H7 (cell line): Measurements from ENCODE around the gene IMPACT. TPM values are rescaled to one million over a fixed set of nuclear protein-coding genes. Genes with fewer than 3 reads are reported as not detected.

ENCODE experiments used
- DNase-seq: peaks from one replicate; pipeline ENCODE4 v3.0.0; 2012
- H3K27me3 ChIP-seq: 2 replicates; pipeline ENCODE4 v1.6.0; 2011; ENCODE audit warnings: mild to moderate bottlenecking, low read length; ENCODE audit not compliant: control insufficient read depth, insufficient read depth
- H3K36me3 ChIP-seq: replicated peaks from 2 replicates; pipeline ENCODE4 v1.5.1; 2011; ENCODE audit warnings: low read length; ENCODE audit not compliant: control insufficient read depth, insufficient read depth
- H3K4me3 ChIP-seq: 2 replicates; pipeline ENCODE4 v1.5.1; 2011; ENCODE audit warnings: low read depth, mild to moderate bottlenecking, control low read depth, low read length, moderate library complexity; ENCODE audit not compliant: insufficient read depth
- total RNA-seq: library from RNA; depleted of rRNA; stranded (reverse); fragments of >200 nt; shearing (Covaris generic); gene quantifications from 2 replicates; pipeline ENCODE4 v1.2.3, GENCODE V29; 2014; rRNA removed

Gene IMPACT, protein sequence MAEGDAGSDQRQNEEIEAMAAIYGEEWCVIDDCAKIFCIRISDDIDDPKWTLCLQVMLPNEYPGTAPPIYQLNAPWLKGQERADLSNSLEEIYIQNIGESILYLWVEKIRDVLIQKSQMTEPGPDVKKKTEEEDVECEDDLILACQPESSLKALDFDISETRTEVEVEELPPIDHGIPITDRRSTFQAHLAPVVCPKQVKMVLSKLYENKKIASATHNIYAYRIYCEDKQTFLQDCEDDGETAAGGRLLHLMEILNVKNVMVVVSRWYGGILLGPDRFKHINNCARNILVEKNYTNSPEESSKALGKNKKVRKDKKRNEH
- 27.8 and 41.8 TPM in 2 replicates for total RNA-seq

DNA sequence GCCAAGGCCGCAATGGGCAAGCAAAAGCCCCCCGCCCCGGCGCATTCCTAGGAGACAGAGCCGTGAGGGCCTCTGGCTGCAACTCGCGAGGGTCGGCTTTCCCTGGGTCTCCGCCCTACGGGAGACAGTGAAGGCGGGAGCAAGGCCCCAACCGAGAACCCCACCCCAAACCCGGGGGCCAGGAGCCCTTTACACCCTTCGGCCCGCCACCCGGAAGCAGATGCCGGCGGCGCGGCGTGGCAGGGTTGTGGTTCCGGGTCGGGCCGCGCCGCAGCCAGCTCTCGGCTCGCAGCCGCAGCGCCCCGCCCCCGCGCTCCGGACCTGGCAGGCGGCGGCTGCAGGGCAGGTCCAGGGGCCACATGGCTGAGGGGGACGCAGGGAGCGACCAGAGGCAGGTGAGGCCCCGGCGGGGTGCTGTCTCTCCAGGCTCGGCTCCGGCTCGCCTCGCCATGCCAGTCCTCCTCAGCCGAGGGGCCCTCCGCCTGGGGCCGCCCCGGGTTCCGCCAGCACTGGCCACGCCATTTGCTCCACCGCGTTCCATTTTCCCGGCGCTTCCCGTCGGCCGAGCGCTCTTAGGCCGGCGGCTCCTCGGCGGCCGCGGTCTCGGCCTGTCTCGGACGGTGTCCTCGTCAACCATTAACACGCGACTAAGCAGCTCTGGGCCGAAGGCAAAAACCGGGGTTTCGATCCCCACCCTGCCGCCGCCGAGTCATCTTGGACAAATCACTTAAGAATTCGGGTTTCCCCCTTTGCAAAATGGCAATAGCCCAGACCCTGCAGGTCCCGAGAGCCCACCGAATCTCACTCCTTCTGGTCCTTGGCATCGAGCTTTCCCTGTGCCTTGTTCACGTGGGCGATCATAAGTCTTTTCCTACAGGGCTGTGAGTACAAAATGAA is at the start of gene IMPACT:
Gene IMPACT (plus strand): TSS at position 273 of the 897 bp plus-strand sequence. CDS start 87 bp downstream, at position 360.
- DNase-seq: peak; percentile 95
- peak within 1 kb of the TSS; percentile 90 for H3K4me3 ChIP-seq
- peaks cover 5% of the 10 kb centered on the region for H3K36me3 ChIP-seq
- no peaks in the 10 kb centered on the region for H3K27me3 ChIP-seq

DNA sequence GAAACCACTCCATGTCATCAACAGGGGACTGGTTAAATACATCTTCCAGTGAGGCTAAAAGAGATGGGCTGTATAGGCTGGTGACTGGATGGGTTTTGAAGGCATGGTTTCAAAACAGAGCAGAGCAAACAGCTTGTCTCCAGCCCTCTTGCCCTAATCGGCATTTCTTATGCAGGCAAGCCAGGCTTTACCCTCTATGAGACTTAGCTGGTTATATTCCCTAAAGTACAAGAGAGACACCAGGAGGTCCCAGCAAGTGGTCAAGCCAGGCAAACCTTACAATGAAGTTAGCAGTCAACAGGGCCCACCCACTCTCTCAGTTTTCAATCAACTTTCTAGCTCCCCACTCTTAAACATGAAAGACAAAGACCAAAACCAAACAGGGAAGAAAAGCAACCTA is 47.9 kb upstream of the IMPACT start:
- Histone ChIP-seq H3K4me3 (no peak overlapping the region), H3K36me3 (peaks cover 1% of the 10 kb centered on the region), H3K27me3 (no peaks in the 10 kb centered on the region)
- peak; percentile 69 for DNase-seq

DNA sequence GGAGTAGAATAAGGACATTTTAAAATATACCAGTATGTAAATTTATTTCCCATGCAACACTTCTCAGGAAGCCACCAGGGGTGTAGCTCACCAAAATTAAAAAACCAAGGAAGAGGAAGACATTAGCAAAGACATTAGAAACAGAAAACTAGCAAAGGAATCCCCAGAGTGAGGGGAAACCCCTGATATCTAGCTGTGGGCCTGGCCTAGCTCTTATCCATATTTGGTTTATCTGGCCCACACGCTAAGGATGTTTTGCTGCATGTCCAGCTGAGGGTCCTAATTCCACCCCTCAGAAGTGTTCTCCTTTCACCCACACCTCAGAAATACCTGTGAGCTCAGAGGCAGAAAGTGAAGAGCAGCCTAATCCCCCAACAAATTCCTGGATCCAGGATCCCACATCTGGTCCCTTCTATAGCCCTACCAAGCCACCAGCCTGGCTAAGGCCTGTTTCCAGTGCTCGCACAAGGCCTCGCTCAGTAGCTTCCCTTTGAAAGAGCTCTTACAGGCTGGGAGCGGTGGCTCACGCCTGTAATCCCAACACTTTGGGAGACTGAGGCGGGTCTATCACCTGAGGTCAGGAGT is 46.2 kb upstream of the IMPACT start:
- Histone ChIP-seq H3K36me3 (peaks cover 1% of the 10 kb centered on the region; the same call in 1 of the 2 replicates), H3K4me3 (no peak overlapping the region), H3K27me3 (no peaks in the 10 kb centered on the region)
- peak; percentile 54 for DNase-seq

DNA sequence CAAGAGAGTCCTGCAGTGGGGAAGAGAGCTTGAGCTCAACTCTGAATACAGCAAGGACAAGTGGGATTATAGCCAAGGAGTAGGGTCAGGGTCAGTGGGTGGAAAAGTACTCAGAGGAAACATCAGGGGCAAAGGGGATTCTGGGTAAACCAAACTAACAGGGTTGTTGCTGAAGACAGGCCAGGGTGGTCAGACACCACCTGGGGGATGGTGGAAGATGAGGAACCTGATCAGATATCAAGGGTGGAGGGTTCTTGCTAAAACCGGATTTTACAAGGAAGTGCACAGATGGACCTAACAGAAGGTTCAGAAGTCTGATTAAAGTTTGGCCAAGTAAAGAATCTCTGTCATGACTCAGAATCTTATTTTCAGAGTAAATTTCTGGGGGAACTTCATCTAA is 45.3 kb upstream of the IMPACT start:
- H3K36me3 ChIP-seq: no peaks in the 10 kb centered on the region; the same call in 1 of the 2 replicates
- no peak for DNase-seq
- H3K4me3 ChIP-seq: no peak overlapping the region
- no peaks in the 10 kb centered on the region for H3K27me3 ChIP-seq

DNA sequence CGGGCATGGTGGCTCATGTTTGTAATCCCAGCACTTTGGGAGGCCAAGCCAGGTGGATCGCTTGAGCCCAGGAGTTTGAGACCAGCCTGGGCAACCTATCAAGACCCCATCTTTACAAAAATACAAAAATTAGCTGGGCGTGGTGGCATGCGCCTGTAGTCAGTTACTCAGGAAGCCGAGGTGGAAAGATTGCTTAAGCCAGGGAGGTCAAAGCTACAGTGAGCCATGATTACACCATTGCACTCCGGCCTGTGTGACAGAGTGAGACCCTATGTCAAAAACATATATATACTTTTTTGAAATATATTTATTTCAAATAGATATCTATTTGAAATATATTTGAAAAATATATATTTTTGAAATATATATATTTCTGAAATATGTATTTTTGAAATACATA is 39.8 kb upstream of the IMPACT start:
- DNase-seq: no peak
- no peak overlapping the region for H3K4me3 ChIP-seq

DNA sequence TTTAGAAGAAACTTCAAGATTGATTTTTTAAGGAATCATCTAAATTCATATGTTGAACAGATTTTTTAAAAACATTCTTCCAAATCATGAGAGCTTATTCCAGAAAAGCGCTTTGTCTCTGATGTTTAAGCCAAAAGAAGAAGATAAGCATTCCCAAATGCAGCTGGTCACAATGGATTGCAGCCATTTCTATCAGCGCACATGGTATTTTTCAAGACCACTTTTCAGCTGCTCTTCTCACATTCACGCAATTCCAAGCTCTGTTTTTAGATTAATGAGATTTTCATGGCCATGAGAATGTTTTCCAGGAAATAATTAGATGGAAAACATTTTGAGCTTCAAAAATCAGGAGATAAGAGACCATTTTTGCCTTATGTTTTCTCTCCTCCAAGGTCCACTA is 37.5 kb upstream of the IMPACT start:
- H3K27me3 ChIP-seq: no peaks in the 10 kb centered on the region
- no peaks in the 10 kb centered on the region for H3K36me3 ChIP-seq
- no peak overlapping the region for H3K4me3 ChIP-seq
- no peak for DNase-seq

More for the DNA sequence above, 39.8 kb upstream of the IMPACT start:
- H3K36me3 ChIP-seq: no peaks in the 10 kb centered on the region
- H3K27me3 ChIP-seq: no peaks in the 10 kb centered on the region

DNA sequence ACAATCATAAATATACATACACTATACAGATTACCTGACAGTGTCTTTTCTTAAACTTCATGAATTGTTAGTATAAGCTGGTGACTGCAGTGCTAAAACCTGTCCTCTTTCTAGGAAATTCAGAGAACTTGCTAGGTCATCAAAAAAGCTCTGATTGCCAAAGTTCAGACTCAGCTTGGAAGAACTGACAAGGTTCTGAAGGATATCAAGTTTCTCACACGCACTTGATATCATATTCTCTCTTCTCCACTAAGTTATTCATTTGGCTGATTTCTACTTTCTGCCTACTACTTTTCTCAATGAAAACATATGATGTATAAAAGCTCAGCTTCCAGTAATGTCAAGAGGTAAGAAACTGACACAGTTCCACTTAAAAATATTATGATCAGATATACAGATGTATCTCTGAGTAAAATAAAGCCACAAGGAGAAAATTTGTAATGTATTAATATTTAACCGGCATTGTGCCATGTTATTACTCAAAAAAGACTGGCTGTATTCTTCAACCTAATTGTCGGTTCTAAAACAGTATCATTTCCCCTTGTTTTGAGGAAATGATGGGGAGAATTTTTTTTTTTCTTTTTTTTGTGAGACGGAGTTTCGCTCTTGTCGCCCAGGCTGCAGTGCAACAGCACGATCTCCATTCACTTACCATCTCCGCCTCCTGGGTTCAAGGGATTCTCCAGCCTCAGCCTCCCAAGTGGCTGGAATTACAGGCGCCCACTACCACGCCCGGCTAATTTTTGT is 31.2 kb upstream of the IMPACT start:
- no peaks in the 10 kb centered on the region for H3K27me3 ChIP-seq
- DNase-seq: no peak
- H3K4me3 ChIP-seq: no peak overlapping the region
- no peaks in the 10 kb centered on the region for H3K36me3 ChIP-seq

DNA sequence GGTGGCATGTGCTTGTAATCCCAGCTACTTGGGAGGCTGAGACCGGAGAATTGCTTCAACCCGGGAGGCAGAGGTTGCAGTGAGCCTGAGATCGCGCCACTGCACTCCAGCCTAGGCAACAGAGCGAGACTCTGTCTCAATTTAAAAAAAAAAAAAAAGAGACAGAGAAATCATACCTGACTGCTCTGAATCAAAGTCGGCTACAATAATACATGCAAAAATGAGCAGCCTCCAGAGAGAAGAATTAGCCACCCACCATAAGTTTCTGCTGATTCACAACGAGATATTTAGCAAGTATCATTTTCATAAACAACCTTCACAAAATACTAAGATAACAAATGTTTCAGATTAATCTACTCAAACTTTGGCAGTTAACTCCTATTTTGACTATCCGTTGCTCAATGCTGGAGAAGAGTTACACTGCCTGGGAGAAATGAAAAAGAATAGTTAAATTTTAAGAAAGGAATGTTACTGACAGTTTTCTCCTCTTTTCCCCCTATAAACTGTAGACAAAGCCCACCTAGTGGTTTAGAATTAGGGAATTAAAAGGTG is 30.3 kb upstream of the IMPACT start:
- no peaks in the 10 kb centered on the region for H3K36me3 ChIP-seq
- no peaks in the 10 kb centered on the region for H3K27me3 ChIP-seq
- no peak for DNase-seq
- peak overlapping the region; percentile 99; the same call in 1 of the 2 replicates for H3K4me3 ChIP-seq

DNA sequence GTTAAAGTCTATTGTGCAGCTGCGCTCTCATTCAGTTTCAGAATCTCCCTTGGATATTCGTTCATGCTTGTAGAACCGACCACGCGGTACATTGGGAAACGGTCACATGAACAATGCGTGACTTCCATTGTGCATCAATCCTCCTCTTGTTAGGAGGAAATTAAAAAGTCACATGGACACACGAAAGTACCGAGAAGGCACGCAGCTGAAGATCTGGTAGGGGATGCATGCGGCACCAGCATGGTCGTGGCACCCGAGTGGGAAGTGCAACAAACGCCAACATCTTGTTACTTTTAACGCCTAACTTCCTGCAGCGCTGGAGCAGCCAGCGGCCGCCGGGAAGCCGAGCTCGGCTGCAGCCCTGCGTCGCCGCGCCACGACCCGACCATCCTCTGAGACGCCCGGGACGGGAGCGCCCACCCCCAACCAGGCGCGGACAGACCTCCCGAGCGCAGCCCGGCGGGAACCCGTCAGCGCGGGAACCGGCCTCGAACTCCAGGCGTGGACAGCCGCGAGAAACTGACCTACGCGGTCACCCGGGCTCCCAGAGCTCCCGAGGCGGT is 29.3 kb upstream of the IMPACT start:
- Histone ChIP-seq H3K27me3 (no peaks in the 10 kb centered on the region), H3K36me3 (no peaks in the 10 kb centered on the region), H3K4me3 (peak overlapping the region; percentile 99)
- DNase-seq: peak; percentile 67

DNA sequence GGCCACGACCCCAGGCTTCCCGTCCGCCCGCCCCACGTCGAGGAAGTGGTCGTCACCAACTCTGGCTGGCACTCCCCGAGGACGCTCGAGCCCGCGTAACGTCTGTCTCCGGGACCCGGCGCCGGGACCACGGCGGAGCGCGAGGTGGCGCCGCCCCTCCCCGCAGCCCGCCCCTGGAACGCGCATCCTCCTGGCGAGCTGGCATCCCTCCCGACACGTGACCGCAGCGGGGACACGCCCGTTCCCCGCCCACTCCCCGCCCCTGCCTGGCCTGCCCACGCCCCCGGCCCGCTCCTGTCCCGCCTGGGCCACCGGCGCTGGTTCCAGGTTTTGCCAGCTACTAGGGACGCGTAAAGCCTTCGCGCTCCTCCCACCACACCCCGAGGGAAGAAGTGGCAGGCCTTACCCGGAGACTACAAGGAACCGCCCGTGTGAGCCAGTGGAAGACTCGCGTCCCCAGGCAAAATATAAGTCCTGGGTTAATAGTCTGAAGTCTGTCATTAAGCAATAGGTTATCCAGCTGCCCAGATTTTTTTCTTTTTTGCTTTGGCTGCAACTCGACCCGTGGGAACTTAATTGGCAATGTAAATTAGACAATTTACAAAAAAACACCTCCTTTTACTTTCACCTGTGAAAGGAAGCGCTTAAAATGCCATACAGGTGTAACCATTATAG is 28.6 kb upstream of the IMPACT start, which contains the start of gene OSBPL1A:
Gene OSBPL1A (minus strand): TSS at position 131 of the 675 bp plus-strand sequence. CDS start 20,291 bp downstream, outside the sequence.
- peak; percentile 98 for DNase-seq
- Histone ChIP-seq H3K4me3 (peak within 1 kb of the TSS; percentile 99), H3K36me3 (no peaks in the 10 kb centered on the region), H3K27me3 (no peaks in the 10 kb centered on the region)

DNA sequence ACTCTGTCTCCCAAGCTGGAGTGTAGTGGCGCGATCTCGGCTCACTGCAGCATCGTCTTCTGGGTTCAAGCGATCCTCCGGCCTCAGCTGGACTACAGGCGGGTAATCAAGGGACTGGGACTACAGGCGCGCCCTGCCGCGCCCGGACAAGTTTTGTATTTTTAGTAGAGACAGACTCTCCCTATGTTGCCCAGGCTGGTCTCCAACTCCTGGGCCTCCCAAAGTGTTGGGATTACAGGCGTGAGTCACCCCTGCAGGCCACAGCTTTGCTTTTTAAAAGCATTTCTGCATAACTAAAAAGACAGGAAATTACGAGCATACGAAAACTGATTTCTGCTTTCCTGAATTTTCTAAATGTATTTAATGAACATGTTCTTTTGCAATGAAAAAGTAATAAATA is 27.9 kb upstream of the IMPACT start:
- DNase-seq: no peak
- H3K4me3 ChIP-seq: peak overlapping the region; percentile 40
- H3K36me3 ChIP-seq: no peaks in the 10 kb centered on the region
- no peaks in the 10 kb centered on the region for H3K27me3 ChIP-seq

DNA sequence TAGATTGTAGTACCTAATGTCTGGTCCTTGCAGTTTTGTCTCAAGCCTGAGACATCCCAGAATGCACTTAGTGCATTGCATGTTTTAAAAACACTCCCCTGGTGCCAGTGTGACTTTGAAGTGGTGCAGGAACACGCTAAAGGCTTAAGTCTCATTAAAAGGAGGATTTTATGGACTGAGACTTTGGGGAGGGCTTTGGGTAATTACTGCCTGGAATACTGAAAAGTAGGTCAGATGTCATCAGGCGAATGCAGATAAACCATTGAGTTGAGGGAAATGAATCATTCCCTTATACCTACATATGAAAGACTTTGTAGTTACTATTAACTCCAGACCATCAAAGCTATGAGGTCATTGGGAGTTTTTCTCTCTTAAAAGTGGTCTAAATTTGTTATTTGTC is 25.9 kb upstream of the IMPACT start:
- no peak for DNase-seq
- Histone ChIP-seq H3K27me3 (no peaks in the 10 kb centered on the region), H3K36me3 (no peaks in the 10 kb centered on the region), H3K4me3 (no peak overlapping the region)

DNA sequence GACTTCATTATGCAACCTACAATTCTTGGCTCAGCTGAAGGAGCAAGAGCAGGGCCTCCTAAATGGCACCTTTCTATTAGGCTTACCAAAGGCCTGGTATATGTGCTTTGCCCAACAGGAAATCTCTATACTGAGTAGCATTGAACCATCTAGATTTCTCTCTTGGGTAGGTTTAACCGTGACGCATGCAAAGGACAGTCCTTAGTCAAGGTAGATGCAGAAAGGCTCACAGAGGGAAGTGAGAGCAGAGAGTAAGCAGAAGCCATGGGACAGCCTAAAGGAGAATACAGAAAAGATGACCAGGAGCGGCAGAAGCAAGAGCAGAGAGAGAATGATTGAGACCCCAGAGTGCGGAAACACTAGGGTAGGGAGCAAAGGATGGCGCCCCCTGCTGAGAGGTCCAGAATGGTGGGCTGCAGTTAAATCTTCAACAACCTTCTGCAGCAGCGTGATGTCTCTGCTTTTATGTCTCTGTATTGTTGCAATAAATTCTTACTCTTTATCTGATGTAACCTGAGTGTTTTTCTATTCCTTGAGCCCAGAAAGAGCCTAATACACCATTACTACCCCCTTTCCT is 24.2 kb upstream of the IMPACT start:
- Histone ChIP-seq H3K36me3 (no peaks in the 10 kb centered on the region), H3K27me3 (no peaks in the 10 kb centered on the region), H3K4me3 (no peak overlapping the region)
- DNase-seq: peak; percentile 36
